Measurements from ENCODE around the gene SEMA4C.

GRCh38 chr2:96890252-96890651 is 20.4 kb upstream of the SEMA4C start:
- TF ChIP-seq GATA2 (IDR thresholded peaks at IDR 0.05; ENCODE audit: low read depth, low read length) (no peak), GATA3 (IDR thresholded peaks at IDR 0.05; ENCODE audit: low read depth, low read length) (no peak)

All from SH-SY5Y (cell line).